GM23338 (cell line): ENCODE results near the gene GALNT15.

Source experiments
- CREB1 ChIP-seq: fragments of 250-450 bp; sonication (Bioruptor Pico); IDR thresholded peaks from 2 replicates; pipeline ENCODE4 v1.5.0; 2020; ENCODE audit warnings: low read depth, mild to moderate bottlenecking, moderate library complexity
- EZH2 ChIP-seq: fragments of 200-600 bp; sonication (generic); IDR thresholded peaks from one replicate; pipeline ENCODE4 v1.8.0; 2017; ENCODE audit warnings: antibody characterized with exemption, mild to moderate bottlenecking, low read depth; ENCODE audit not compliant: unreplicated experiment
- EZH2phosphoT487 ChIP-seq: fragments of 200-600 bp; sonication (generic); IDR thresholded peaks from one replicate; pipeline ENCODE4 v1.8.1; 2018; ENCODE audit warnings: antibody characterized with exemption; ENCODE audit not compliant: unreplicated experiment
- JUNB ChIP-seq: IDR thresholded peaks from one replicate; pipeline ENCODE4 v1.6.1; 2016; ENCODE audit warnings: antibody characterized with exemption; ENCODE audit not compliant: unreplicated experiment
- POLR2AphosphoS5 ChIP-seq: IDR thresholded peaks from 2 replicates; pipeline ENCODE4 v1.6.1; 2016; ENCODE audit warnings: antibody characterized with exemption, low read depth
- STAT1 ChIP-seq: IDR thresholded peaks from one replicate; pipeline ENCODE4 v1.6.1; 2016; ENCODE audit warnings: antibody characterized with exemption; ENCODE audit not compliant: unreplicated experiment
- ZNF114 ChIP-seq: fragments of 250-450 bp; sonication (Bioruptor Pico); IDR thresholded peaks from 2 replicates; pipeline ENCODE4 v1.5.0; 2020; ENCODE audit warnings: mild to moderate bottlenecking, moderate library complexity
- TF ChIP-seq, protein P1 (sequence below), 2 experiments: fragments of 200-600 bp in 1 of 2; sonication (generic) in 1 of 2; conservative IDR thresholded peaks; 2 replicates each; pipeline versions ENCODE4 v1.5.1 to v1.6.1; 2016 to 2017; ENCODE audit warnings: antibody characterized with exemption in 2 of 2, low read depth in 2 of 2, mild to moderate bottlenecking in 2 of 2, moderate library complexity in 1 of 2
- TF ChIP-seq, protein P2 (sequence below): IDR thresholded peaks from one replicate; pipeline ENCODE4 v1.6.1; 2018; ENCODE audit warnings: antibody characterized with exemption; ENCODE audit not compliant: unreplicated experiment
- TF ChIP-seq, protein P3 (sequence below): IDR thresholded peaks from 2 replicates; pipeline ENCODE4 v1.6.1; 2016; ENCODE audit warnings: antibody characterized with exemption

DNA sequence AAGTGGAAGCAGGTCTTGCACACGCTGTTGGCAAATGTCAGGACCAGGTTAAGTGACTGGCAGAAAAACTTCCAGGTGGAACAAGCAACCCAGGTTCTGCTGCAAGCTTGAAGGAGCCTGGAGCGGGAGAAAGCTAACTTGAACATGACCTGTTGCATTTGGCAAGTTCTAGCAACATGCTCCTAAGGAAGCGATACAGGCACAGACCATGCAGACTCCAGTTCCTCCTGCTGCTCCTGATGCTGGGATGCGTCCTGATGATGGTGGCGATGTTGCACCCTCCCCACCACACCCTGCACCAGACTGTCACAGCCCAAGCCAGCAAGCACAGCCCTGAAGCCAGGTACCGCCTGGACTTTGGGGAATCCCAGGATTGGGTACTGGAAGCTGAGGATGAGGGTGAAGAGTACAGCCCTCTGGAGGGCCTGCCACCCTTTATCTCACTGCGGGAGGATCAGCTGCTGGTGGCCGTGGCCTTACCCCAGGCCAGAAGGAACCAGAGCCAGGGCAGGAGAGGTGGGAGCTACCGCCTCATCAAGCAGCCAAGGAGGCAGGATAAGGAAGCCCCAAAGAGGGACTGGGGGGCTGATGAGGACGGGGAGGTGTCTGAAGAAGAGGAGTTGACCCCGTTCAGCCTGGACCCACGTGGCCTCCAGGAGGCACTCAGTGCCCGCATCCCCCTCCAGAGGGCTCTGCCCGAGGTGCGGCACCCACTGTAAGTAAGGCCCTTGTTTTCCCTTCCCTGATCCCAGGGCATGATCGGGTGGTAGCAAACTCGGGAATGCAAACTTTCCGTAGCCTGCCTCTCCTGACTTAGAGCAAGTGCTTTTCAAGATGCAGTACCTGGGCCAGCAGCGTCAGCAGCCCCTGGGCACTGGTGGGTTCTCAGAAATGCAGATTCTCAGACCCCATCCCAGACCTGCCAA is 759 bp downstream of the GALNT15 start:
- TF ChIP-seq EZH2 = no peak
- TF ChIP-seq ZNF114 (CRISPR knock-in tag) = no peak
- TF ChIP-seq, protein P1, sequence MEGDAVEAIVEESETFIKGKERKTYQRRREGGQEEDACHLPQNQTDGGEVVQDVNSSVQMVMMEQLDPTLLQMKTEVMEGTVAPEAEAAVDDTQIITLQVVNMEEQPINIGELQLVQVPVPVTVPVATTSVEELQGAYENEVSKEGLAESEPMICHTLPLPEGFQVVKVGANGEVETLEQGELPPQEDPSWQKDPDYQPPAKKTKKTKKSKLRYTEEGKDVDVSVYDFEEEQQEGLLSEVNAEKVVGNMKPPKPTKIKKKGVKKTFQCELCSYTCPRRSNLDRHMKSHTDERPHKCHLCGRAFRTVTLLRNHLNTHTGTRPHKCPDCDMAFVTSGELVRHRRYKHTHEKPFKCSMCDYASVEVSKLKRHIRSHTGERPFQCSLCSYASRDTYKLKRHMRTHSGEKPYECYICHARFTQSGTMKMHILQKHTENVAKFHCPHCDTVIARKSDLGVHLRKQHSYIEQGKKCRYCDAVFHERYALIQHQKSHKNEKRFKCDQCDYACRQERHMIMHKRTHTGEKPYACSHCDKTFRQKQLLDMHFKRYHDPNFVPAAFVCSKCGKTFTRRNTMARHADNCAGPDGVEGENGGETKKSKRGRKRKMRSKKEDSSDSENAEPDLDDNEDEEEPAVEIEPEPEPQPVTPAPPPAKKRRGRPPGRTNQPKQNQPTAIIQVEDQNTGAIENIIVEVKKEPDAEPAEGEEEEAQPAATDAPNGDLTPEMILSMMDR (conservative IDR thresholded peaks at IDR 0.05; ENCODE audit: low read depth in 2 of 2) = no peak; a peak in 1 of 4 replicates
- no peak for TF ChIP-seq CREB1 (CRISPR knock-in tag)
- TF ChIP-seq, protein P2, sequence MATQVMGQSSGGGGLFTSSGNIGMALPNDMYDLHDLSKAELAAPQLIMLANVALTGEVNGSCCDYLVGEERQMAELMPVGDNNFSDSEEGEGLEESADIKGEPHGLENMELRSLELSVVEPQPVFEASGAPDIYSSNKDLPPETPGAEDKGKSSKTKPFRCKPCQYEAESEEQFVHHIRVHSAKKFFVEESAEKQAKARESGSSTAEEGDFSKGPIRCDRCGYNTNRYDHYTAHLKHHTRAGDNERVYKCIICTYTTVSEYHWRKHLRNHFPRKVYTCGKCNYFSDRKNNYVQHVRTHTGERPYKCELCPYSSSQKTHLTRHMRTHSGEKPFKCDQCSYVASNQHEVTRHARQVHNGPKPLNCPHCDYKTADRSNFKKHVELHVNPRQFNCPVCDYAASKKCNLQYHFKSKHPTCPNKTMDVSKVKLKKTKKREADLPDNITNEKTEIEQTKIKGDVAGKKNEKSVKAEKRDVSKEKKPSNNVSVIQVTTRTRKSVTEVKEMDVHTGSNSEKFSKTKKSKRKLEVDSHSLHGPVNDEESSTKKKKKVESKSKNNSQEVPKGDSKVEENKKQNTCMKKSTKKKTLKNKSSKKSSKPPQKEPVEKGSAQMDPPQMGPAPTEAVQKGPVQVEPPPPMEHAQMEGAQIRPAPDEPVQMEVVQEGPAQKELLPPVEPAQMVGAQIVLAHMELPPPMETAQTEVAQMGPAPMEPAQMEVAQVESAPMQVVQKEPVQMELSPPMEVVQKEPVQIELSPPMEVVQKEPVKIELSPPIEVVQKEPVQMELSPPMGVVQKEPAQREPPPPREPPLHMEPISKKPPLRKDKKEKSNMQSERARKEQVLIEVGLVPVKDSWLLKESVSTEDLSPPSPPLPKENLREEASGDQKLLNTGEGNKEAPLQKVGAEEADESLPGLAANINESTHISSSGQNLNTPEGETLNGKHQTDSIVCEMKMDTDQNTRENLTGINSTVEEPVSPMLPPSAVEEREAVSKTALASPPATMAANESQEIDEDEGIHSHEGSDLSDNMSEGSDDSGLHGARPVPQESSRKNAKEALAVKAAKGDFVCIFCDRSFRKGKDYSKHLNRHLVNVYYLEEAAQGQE = no peak
- TF ChIP-seq POLR2AphosphoS5 = no peak
- TF ChIP-seq, protein P3, sequence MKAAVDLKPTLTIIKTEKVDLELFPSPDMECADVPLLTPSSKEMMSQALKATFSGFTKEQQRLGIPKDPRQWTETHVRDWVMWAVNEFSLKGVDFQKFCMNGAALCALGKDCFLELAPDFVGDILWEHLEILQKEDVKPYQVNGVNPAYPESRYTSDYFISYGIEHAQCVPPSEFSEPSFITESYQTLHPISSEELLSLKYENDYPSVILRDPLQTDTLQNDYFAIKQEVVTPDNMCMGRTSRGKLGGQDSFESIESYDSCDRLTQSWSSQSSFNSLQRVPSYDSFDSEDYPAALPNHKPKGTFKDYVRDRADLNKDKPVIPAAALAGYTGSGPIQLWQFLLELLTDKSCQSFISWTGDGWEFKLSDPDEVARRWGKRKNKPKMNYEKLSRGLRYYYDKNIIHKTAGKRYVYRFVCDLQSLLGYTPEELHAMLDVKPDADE = no peak
- TF ChIP-seq EZH2phosphoT487 = no peak
- TF ChIP-seq JUNB = no peak
- no peak for TF ChIP-seq STAT1
